Naive thymus-derived CD4-positive, alpha-beta T cell (primary cell): Measurements from ENCODE around the gene QTRT2. TPM values are rescaled to one million over a fixed set of nuclear protein-coding genes. Genes with fewer than 3 reads are reported as not detected.

ENCODE experiments used
- ATAC-seq: fragments of 150-1000 bp; cut with Tn5 transposase; 2 replicates; pipeline ENCODE4 v1.10.0; 2021; ENCODE audit warnings: mild to moderate bottlenecking, moderate library complexity
- CTCF ChIA-PET: fragments of 350-600 bp; sonication (Branson Sonifier 250); formaldehyde crosslinking; loops from one replicate; lab custom pipeline; 2021; ENCODE audit warnings: antibody characterized with exemption; lab: Charles Lee
- POLR2A ChIA-PET: fragments of 350-600 bp; sonication (Branson Sonifier 250); formaldehyde crosslinking; loops from one replicate; lab custom pipeline; 2021; ENCODE audit warnings: antibody characterized with exemption, inconsistent platforms; lab: Charles Lee
- DNase-seq, 9 donors: peaks; one replicate each; pipeline versions ENCODE4 v3.0.0 to v3.0.0-alpha.2; 2020 to 2022; ENCODE audit warnings: mixed read lengths in 1 of 9
- H3K27ac ChIP-seq: one replicate; pipeline ENCODE4 v1.7.0; 2013; ENCODE audit warnings: mild to moderate bottlenecking, low read depth, low read length, moderate library complexity
- H3K27me3 ChIP-seq, 2 donors: one replicate each; pipeline ENCODE4 v1.7.0; 2013; ENCODE audit warnings: low read length in 2 of 2, mild to moderate bottlenecking in 2 of 2, moderate library complexity in 2 of 2; ENCODE audit not compliant: control insufficient read depth in 2 of 2, insufficient read depth in 2 of 2
- H3K36me3 ChIP-seq, 3 experiments: 1 replicate in 2 of 3; 2 replicates in 1 of 3; pipeline ENCODE4 v1.7.0; 2013; ENCODE audit warnings: low read length in 3 of 3, mild to moderate bottlenecking in 3 of 3, moderate library complexity in 1 of 3; ENCODE audit not compliant: insufficient read depth in 3 of 3, control insufficient read depth in 2 of 3
- H3K4me1 ChIP-seq, 2 donors: one replicate each; pipeline ENCODE4 v1.7.0; 2013; ENCODE audit warnings: low read length in 2 of 2, mild to moderate bottlenecking in 2 of 2, moderate library complexity in 1 of 2; ENCODE audit not compliant: control insufficient read depth in 2 of 2, insufficient read depth in 2 of 2
- H3K4me3 ChIP-seq: 2 replicates; pipeline ENCODE4 v1.7.0; 2013; ENCODE audit warnings: mild to moderate bottlenecking, low read length
- H3K9me3 ChIP-seq, 3 experiments: 1 replicate in 2 of 3; 2 replicates in 1 of 3; pipeline ENCODE4 v1.7.0; 2013; ENCODE audit warnings: low read length in 3 of 3; ENCODE audit not compliant: control insufficient read depth in 2 of 3
- H3K27ac Mint-ChIP-seq, 9 donors: one replicate each; pipeline ENCODE4 v1.8.0; 2020 to 2022; ENCODE audit warnings: mixed read lengths in 9 of 9, mild to moderate bottlenecking in 8 of 9, moderate library complexity in 5 of 9, inconsistent platforms in 2 of 9
- H3K27me3 Mint-ChIP-seq, 5 donors: one replicate each; pipeline ENCODE4 v1.8.0; 2021 to 2022; ENCODE audit warnings: mixed read lengths in 5 of 5, mild to moderate bottlenecking in 1 of 5
- H3K36me3 Mint-ChIP-seq, 5 donors: one replicate each; pipeline ENCODE4 v1.8.0; 2020 to 2022; ENCODE audit warnings: mixed read lengths in 5 of 5, mild to moderate bottlenecking in 3 of 5, inconsistent platforms in 1 of 5
- H3K4me1 Mint-ChIP-seq, 7 donors: one replicate each; pipeline ENCODE4 v1.8.0; 2020 to 2022; ENCODE audit warnings: mixed read lengths in 7 of 7, mild to moderate bottlenecking in 3 of 7, inconsistent platforms in 1 of 7
- H3K4me3 Mint-ChIP-seq, 10 donors: one replicate each; pipeline ENCODE4 v1.8.0; 2020 to 2022; ENCODE audit warnings: mild to moderate bottlenecking in 10 of 10, mixed read lengths in 10 of 10, moderate library complexity in 6 of 10, inconsistent platforms in 2 of 10
- H3K9me3 Mint-ChIP-seq, 11 donors: one replicate each; pipeline ENCODE4 v1.8.0; 2020 to 2022; ENCODE audit warnings: mixed read lengths in 11 of 11, mild to moderate bottlenecking in 4 of 11, inconsistent platforms in 1 of 11, moderate library complexity in 1 of 11
- intact Hi-C, 2 donors: fragments of 100-400 bp; cut with micrococcal nuclease; formaldehyde crosslinking; loops; one replicate each; pipeline ENCODE4 v1.15.1; 2023
- polyA plus RNA-seq, 2 donors: library from polyadenylated mRNA; unstranded; fragments of 300-500 nt; fragmentation: Illumina TruSeq; gene quantifications; one replicate each; pipeline ENCODE4 v1.2.3, GENCODE V29; 2021
- total RNA-seq, 6 experiments: library from RNA in 5 of 6; stranded (reverse) in 5 of 6; gene quantifications; 1 replicate in 5 of 6; 2 replicates in 1 of 6; pipeline ENCODE4 v1.2.3 and lab custom pipeline; 2021 to 2026

The QTRT2 gene
- total and polyA plus RNA-seq, 7 experiments from 2014 or later, result 9.6 to 38.8 (median 32.5) TPM

GRCh38 chr3:114086356-114086755 lies 29.8 kb downstream of the QTRT2 start:
- H3K27ac ChIP-seq, result no peak overlapping the region
- Mint-ChIP-seq H3K27ac (no peak overlapping the region), H3K4me3 (no peak overlapping the region), H3K4me1 (no peaks in the 10 kb centered on the region), H3K27me3 (no peaks in the 10 kb centered on the region), H3K9me3 (no peaks in the 10 kb centered on the region), H3K36me3 (peaks cover 21 to 66% (median 48%) of the 10 kb centered on the region in 5 donors)
- H3K4me3 ChIP-seq, result no peak overlapping the region
- no peak for ATAC-seq
- CTCF ChIA-PET, result no interaction called here
- no peaks in the 10 kb centered on the region for H3K4me1 ChIP-seq
- no peaks in the 10 kb centered on the region for H3K9me3 ChIP-seq
- peaks cover 0 to 48% (median 6%) of the 10 kb centered on the region in 3 experiments for H3K36me3 ChIP-seq
- H3K27me3 ChIP-seq, result no peaks in the 10 kb centered on the region
- POLR2A ChIA-PET, result no interaction called here
- intact Hi-C loops, result no loop called here
- no peak for DNase-seq

- Mint-ChIP-seq H3K9me3 (peaks cover 0 to 3% (median 0%) of the 10 kb centered on the region in 11 donors), H3K4me1 (peaks cover 0 to 5% (median 4%) of the 10 kb centered on the region in 7 donors), H3K27ac (no peak overlapping the region), H3K27me3 (peaks cover 0 to 20% (median 0%) of the 10 kb centered on the region in 5 donors), H3K4me3 (no peak overlapping the region), H3K36me3 (peaks cover 18 to 35% (median 33%) of the 10 kb centered on the region in 5 donors)
- Histone ChIP-seq H3K4me1 (no peaks in the 10 kb centered on the region), H3K4me3 (no peak overlapping the region), H3K27ac (no peak overlapping the region), H3K9me3 (no peaks in the 10 kb centered on the region), H3K27me3 (no peaks in the 10 kb centered on the region), H3K36me3 (peaks cover 0 to 23% (median 0%) of the 10 kb centered on the region in 3 experiments)
- DNase-seq (no peak), ATAC-seq (no peak)
- intact Hi-C loops, result no loop called here
- CTCF ChIA-PET, result interaction anchor here (0.7 kb wide), 1 partner anchor 281 kb away, joined by 3 read pairs; no protein-coding TSS in a partner anchor
- POLR2A ChIA-PET, result interaction anchor here (0.8 kb wide), 1 partner anchor 33 kb away, joined by 3 read pairs; no protein-coding TSS in a partner anchor
Measured at GRCh38 chr3:114089675-114090074, 33.1 kb downstream of the QTRT2 start.

GRCh38 chr3:114092151-114093015 lies 35.8 kb downstream of the QTRT2 start:
- H3K9me3 Mint-ChIP-seq, result peaks cover 0 to 3% (median 0%) of the 10 kb centered on the region in 11 donors
- no peaks in the 10 kb centered on the region for H3K36me3 ChIP-seq
- no peak for DNase-seq
- no peaks in the 10 kb centered on the region for H3K27me3 ChIP-seq
- H3K4me1 ChIP-seq, result no peaks in the 10 kb centered on the region
- intact Hi-C loops, result no loop called here
- H3K9me3 ChIP-seq, result no peaks in the 10 kb centered on the region
- H3K27me3 Mint-ChIP-seq, result peaks cover 0 to 20% (median 0%) of the 10 kb centered on the region in 5 donors
- no peak overlapping the region for H3K27ac Mint-ChIP-seq
- no peak overlapping the region for H3K4me3 ChIP-seq
- peak; percentile 63 for ATAC-seq
- peaks cover 3 to 11% (median 10%) of the 10 kb centered on the region in 5 donors for H3K36me3 Mint-ChIP-seq
- peaks cover 0 to 5% (median 4%) of the 10 kb centered on the region in 7 donors for H3K4me1 Mint-ChIP-seq
- H3K27ac ChIP-seq, result no peak overlapping the region
- CTCF ChIA-PET, result no interaction called here
- POLR2A ChIA-PET, result no interaction called here
- H3K4me3 Mint-ChIP-seq, result no peak overlapping the region

- intact Hi-C loops, result no loop called here
- Histone ChIP-seq H3K36me3 (no peaks in the 10 kb centered on the region), H3K27ac (no peak overlapping the region), H3K4me3 (no peak overlapping the region), H3K9me3 (no peaks in the 10 kb centered on the region), H3K27me3 (no peaks in the 10 kb centered on the region), H3K4me1 (no peaks in the 10 kb centered on the region)
- no peak overlapping the region for H3K4me3 Mint-ChIP-seq
- H3K4me1 Mint-ChIP-seq, result peaks cover 0 to 5% (median 4%) of the 10 kb centered on the region in 7 donors
- CTCF ChIA-PET, result no interaction called here
- no peak for ATAC-seq
- peaks cover 0 to 5% (median 4%) of the 10 kb centered on the region in 5 donors for H3K36me3 Mint-ChIP-seq
- no peak overlapping the region for H3K27ac Mint-ChIP-seq
- POLR2A ChIA-PET, result no interaction called here
- peaks cover 0 to 23% (median 0%) of the 10 kb centered on the region in 5 donors for H3K27me3 Mint-ChIP-seq
- peaks cover 0 to 3% (median 0%) of the 10 kb centered on the region in 11 donors for H3K9me3 Mint-ChIP-seq
- no peak for DNase-seq
Measured at GRCh38 chr3:114093016-114093380, 36.5 kb downstream of the QTRT2 start.

- Mint-ChIP-seq H3K4me3 (no peak overlapping the region), H3K27ac (no peak overlapping the region), H3K36me3 (peaks cover 0 to 4% (median under 1%) of the 10 kb centered on the region in 5 donors), H3K4me1 (peaks cover 0 to 5% (median 4%) of the 10 kb centered on the region in 7 donors), H3K9me3 (peaks cover 0 to 3% (median 0%) of the 10 kb centered on the region in 11 donors), H3K27me3 (peaks cover 0 to 23% (median 0%) of the 10 kb centered on the region in 5 donors)
- no peaks in the 10 kb centered on the region for H3K9me3 ChIP-seq
- intact Hi-C loops, result no loop called here
- DNase-seq (no peak), ATAC-seq (no peak)
- CTCF ChIA-PET, result no interaction called here
- no peaks in the 10 kb centered on the region for H3K27me3 ChIP-seq
- no peaks in the 10 kb centered on the region for H3K4me1 ChIP-seq
- POLR2A ChIA-PET, result no interaction called here
- H3K36me3 ChIP-seq, result no peaks in the 10 kb centered on the region
- H3K4me3 ChIP-seq, result no peak overlapping the region
- no peak overlapping the region for H3K27ac ChIP-seq
Measured at GRCh38 chr3:114093596-114093995, 37.1 kb downstream of the QTRT2 start.

GRCh38 chr3:114095796-114096195 lies 39.3 kb downstream of the QTRT2 start:
- Histone ChIP-seq H3K27me3 (no peaks in the 10 kb centered on the region), H3K4me1 (no peaks in the 10 kb centered on the region), H3K27ac (no peak overlapping the region), H3K9me3 (no peaks in the 10 kb centered on the region), H3K4me3 (no peak overlapping the region), H3K36me3 (no peaks in the 10 kb centered on the region)
- DNase-seq, result no peak
- H3K36me3 Mint-ChIP-seq, result peaks cover 0 to 2% (median 0%) of the 10 kb centered on the region in 5 donors
- peaks cover 0 to 23% (median 3%) of the 10 kb centered on the region in 5 donors for H3K27me3 Mint-ChIP-seq
- ATAC-seq, result no peak
- peaks cover 0 to 5% (median 4%) of the 10 kb centered on the region in 7 donors for H3K4me1 Mint-ChIP-seq
- H3K27ac Mint-ChIP-seq, result no peak overlapping the region
- H3K9me3 Mint-ChIP-seq, result peaks cover 0 to 3% (median 0%) of the 10 kb centered on the region in 11 donors
- no peak overlapping the region for H3K4me3 Mint-ChIP-seq
- intact Hi-C loops, result no loop called here
- CTCF ChIA-PET, result no interaction called here
- POLR2A ChIA-PET, result no interaction called here
